GM23338 (cell line): ENCODE results near the gene PLAA. TPM values are rescaled to one million over a fixed set of nuclear protein-coding genes. Genes with fewer than 3 reads are reported as not detected.

Source experiments
- ATAC-seq: fragments of 200-7000 bp; cut with Tn5 transposase; 3 replicates; pipeline ENCODE4 v1.9.1; 2020
- DNase-seq: peaks from one replicate; pipeline ENCODE4 v3.0.0-alpha.2; 2015; ENCODE audit warnings: low spot score
- H2AFZ ChIP-seq: fragments of 200-600 bp; sonication (generic); 2 replicates; pipeline ENCODE4 v1.8.0; 2016; ENCODE audit warnings: antibody characterized with exemption, mild to moderate bottlenecking, moderate library complexity
- H3F3A ChIP-seq: fragments of 200-600 bp; sonication (generic); replicated peaks from 2 replicates; pipeline ENCODE4 v1.8.0; 2017; ENCODE audit warnings: antibody characterized with exemption, mixed run types, low read depth
- H3K27ac ChIP-seq: fragments of 200-600 bp; sonication (generic); 2 replicates; pipeline ENCODE4 v1.6.1; 2016; ENCODE audit warnings: low read depth
- H3K27me3 ChIP-seq: fragments of 200-600 bp; sonication (generic); 2 replicates; pipeline ENCODE4 v1.8.0; 2016; ENCODE audit warnings: mild to moderate bottlenecking, mixed run types, moderate library complexity; ENCODE audit not compliant: insufficient read depth
- H3K36me3 ChIP-seq: fragments of 200-600 bp; sonication (generic); 2 replicates; pipeline ENCODE4 v1.8.0; 2016; ENCODE audit warnings: mild to moderate bottlenecking; ENCODE audit not compliant: insufficient read depth
- H3K4me1 ChIP-seq: fragments of 200-600 bp; sonication (generic); 2 replicates; pipeline ENCODE4 v1.8.0; 2016; ENCODE audit warnings: mild to moderate bottlenecking, moderate library complexity; ENCODE audit not compliant: insufficient read depth
- H3K4me2 ChIP-seq: fragments of 200-600 bp; sonication (generic); 2 replicates; pipeline ENCODE4 v1.7.1; 2017; ENCODE audit warnings: mixed run types
- H3K4me3 ChIP-seq: fragments of 200-600 bp; sonication (generic); 2 replicates; pipeline ENCODE4 v1.6.1; 2016; ENCODE audit warnings: mixed run types
- H3K79me2 ChIP-seq: fragments of 200-600 bp; sonication (generic); replicated peaks from 2 replicates; pipeline ENCODE4 v1.8.0; 2017; ENCODE audit warnings: mild to moderate bottlenecking; ENCODE audit not compliant: insufficient read depth
- H3K9me2 ChIP-seq: fragments of 200-600 bp; sonication (generic); 2 replicates; pipeline ENCODE4 v1.8.0; 2017; ENCODE audit not compliant: insufficient read depth
- H4K20me1 ChIP-seq: fragments of 200-600 bp; sonication (generic); replicated peaks from 2 replicates; pipeline ENCODE4 v1.8.0; 2017; ENCODE audit warnings: mild to moderate bottlenecking; ENCODE audit not compliant: insufficient read depth
- H3K27ac Mint-ChIP-seq: 2 replicates; pipeline ENCODE4 v1.8.0; 2020; ENCODE audit warnings: inconsistent platforms, mild to moderate bottlenecking, moderate library complexity, mixed read lengths
- H3K27me3 Mint-ChIP-seq: 3 replicates; pipeline ENCODE4 v1.8.0; 2022; ENCODE audit warnings: low read depth, mild to moderate bottlenecking, moderate library complexity, mixed read lengths, inconsistent platforms; ENCODE audit not compliant: insufficient read depth, poor library complexity
- H3K36me3 Mint-ChIP-seq: 3 replicates; pipeline ENCODE4 v1.8.0; 2021; ENCODE audit warnings: low read depth, mild to moderate bottlenecking, inconsistent platforms, moderate library complexity, mixed read lengths
- H3K4me1 Mint-ChIP-seq: 3 replicates; pipeline ENCODE4 v1.8.0; 2020; ENCODE audit warnings: mild to moderate bottlenecking, inconsistent platforms, mixed read lengths
- H3K4me3 Mint-ChIP-seq: 3 replicates; pipeline ENCODE4 v1.8.0; 2021; ENCODE audit warnings: moderate library complexity, mild to moderate bottlenecking, inconsistent platforms, mixed read lengths
- H3K9me3 Mint-ChIP-seq: 3 replicates; pipeline ENCODE4 v1.8.0; 2020; ENCODE audit warnings: moderate library complexity, mild to moderate bottlenecking, inconsistent platforms, mixed read lengths
- CREB1 ChIP-seq: fragments of 250-450 bp; sonication (Bioruptor Pico); IDR thresholded peaks from 2 replicates; pipeline ENCODE4 v1.5.0; 2020; ENCODE audit warnings: low read depth, mild to moderate bottlenecking, moderate library complexity
- EZH2 ChIP-seq: fragments of 200-600 bp; sonication (generic); IDR thresholded peaks from one replicate; pipeline ENCODE4 v1.8.0; 2017; ENCODE audit warnings: antibody characterized with exemption, mild to moderate bottlenecking, low read depth; ENCODE audit not compliant: unreplicated experiment
- EZH2phosphoT487 ChIP-seq: fragments of 200-600 bp; sonication (generic); IDR thresholded peaks from one replicate; pipeline ENCODE4 v1.8.1; 2018; ENCODE audit warnings: antibody characterized with exemption; ENCODE audit not compliant: unreplicated experiment
- JUNB ChIP-seq: IDR thresholded peaks from one replicate; pipeline ENCODE4 v1.6.1; 2016; ENCODE audit warnings: antibody characterized with exemption; ENCODE audit not compliant: unreplicated experiment
- NANOG ChIP-seq: IDR thresholded peaks from 2 replicates; pipeline ENCODE4 v1.6.1; 2016; ENCODE audit warnings: antibody characterized with exemption, borderline replicate concordance
- POLR2AphosphoS5 ChIP-seq: IDR thresholded peaks from 2 replicates; pipeline ENCODE4 v1.6.1; 2016; ENCODE audit warnings: antibody characterized with exemption, low read depth
- STAT1 ChIP-seq: IDR thresholded peaks from one replicate; pipeline ENCODE4 v1.6.1; 2016; ENCODE audit warnings: antibody characterized with exemption; ENCODE audit not compliant: unreplicated experiment
- ZNF331 ChIP-seq: fragments of 250-450 bp; sonication (Bioruptor Pico); IDR thresholded peaks from 2 replicates; pipeline ENCODE4 v1.5.0; 2020; ENCODE audit warnings: low read depth, mild to moderate bottlenecking, moderate library complexity
- ZNF462 ChIP-seq: fragments of 250-450 bp; sonication (Bioruptor Pico); IDR thresholded peaks from 2 replicates; pipeline ENCODE4 v1.5.0; 2020; ENCODE audit warnings: mild to moderate bottlenecking, moderate library complexity
- polyA plus RNA-seq: library from polyadenylated mRNA; unstranded; fragments of >200 nt; fragmentation: Nextera tagmentation; extraction: Ambion mirVana; gene quantifications from 2 replicates; pipeline ENCODE4 v1.2.1, GENCODE V29; 2016
- total RNA-seq: library from RNA; depleted of rRNA; stranded (reverse); fragments of >200 nt; shearing (Covaris generic); gene quantifications from 2 replicates; pipeline ENCODE4 v1.2.3, GENCODE V29; 2014
- TF ChIP-seq, protein P1 (sequence below), 2 experiments: fragments of 200-600 bp in 1 of 2; sonication (generic) in 1 of 2; conservative IDR thresholded peaks; 2 replicates each; pipeline versions ENCODE4 v1.5.1 to v1.6.1; 2016 to 2017; ENCODE audit warnings: antibody characterized with exemption in 2 of 2, low read depth in 2 of 2, mild to moderate bottlenecking in 2 of 2, moderate library complexity in 1 of 2

The PLAA gene
- total and polyA plus RNA-seq, 2 experiments from 2014 or later, result 24.8 to 72.1 TPM

GRCh38 chr9:26947736-26948135, 694 bp upstream of the PLAA start:
- no peaks in the 10 kb centered on the region for H3K27me3 Mint-ChIP-seq
- Histone ChIP-seq H3K4me1 (peaks cover 9% of the 10 kb centered on the region; the same call in 1 of the 2 replicates), H3K27me3 (no peaks in the 10 kb centered on the region), H3K4me3 (peak overlapping the region; percentile 76), H3K36me3 (no peaks in the 10 kb centered on the region), H3K27ac (peak overlapping the region; percentile 98), H4K20me1 (peaks cover 16% of the 10 kb centered on the region; the same call in 1 of the 2 replicates), H2AFZ (peak overlapping the region; percentile 82; the same call in 1 of the 2 replicates), H3K4me2 (peak overlapping the region; percentile 93), H3K9me2 (no peaks in the 10 kb centered on the region), H3K79me2 (peaks cover 42% of the 10 kb centered on the region), H3F3A (no peaks in the 10 kb centered on the region)
- peaks cover 5% of the 10 kb centered on the region; the same call in 2 of the 3 replicates for H3K36me3 Mint-ChIP-seq
- no peaks in the 10 kb centered on the region for H3K9me3 Mint-ChIP-seq
- 0 out of 3 replicates have a peak, but pooled peaks have one; percentile 6 for ATAC-seq
- TF ChIP-seq NANOG (no peak), ZNF331 (CRISPR knock-in tag) (no peak), POLR2AphosphoS5 (no peak), JUNB (no peak), EZH2phosphoT487 (no peak), STAT1 (no peak), CREB1 (CRISPR knock-in tag) (no peak), ZNF462 (CRISPR knock-in tag) (no peak), EZH2 (no peak)
- TF ChIP-seq, protein P1, sequence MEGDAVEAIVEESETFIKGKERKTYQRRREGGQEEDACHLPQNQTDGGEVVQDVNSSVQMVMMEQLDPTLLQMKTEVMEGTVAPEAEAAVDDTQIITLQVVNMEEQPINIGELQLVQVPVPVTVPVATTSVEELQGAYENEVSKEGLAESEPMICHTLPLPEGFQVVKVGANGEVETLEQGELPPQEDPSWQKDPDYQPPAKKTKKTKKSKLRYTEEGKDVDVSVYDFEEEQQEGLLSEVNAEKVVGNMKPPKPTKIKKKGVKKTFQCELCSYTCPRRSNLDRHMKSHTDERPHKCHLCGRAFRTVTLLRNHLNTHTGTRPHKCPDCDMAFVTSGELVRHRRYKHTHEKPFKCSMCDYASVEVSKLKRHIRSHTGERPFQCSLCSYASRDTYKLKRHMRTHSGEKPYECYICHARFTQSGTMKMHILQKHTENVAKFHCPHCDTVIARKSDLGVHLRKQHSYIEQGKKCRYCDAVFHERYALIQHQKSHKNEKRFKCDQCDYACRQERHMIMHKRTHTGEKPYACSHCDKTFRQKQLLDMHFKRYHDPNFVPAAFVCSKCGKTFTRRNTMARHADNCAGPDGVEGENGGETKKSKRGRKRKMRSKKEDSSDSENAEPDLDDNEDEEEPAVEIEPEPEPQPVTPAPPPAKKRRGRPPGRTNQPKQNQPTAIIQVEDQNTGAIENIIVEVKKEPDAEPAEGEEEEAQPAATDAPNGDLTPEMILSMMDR (conservative IDR thresholded peaks at IDR 0.05; ENCODE audit: low read depth in 2 of 2), result no peak
- H3K27ac Mint-ChIP-seq, result peak overlapping the region; percentile 100
- DNase-seq, result peak; percentile 25
- peaks cover 12% of the 10 kb centered on the region for H3K4me1 Mint-ChIP-seq
- H3K4me3 Mint-ChIP-seq, result peak overlapping the region; percentile 87
